Activated CD4-positive, alpha-beta T cell treated with anti-CD3 and anti-CD28 coated beads, Interleukin-2, amount 50 U/mL, for 48 hours (primary cell): ENCODE data around the gene BMAL1.
"Not testable (repeated sequence)": the region's sequence is repeated elsewhere in the genome, so short reads cannot be mapped to it uniquely, and the experiment has no call there.

Source experiments
- DNase-seq, 2 experiments: peaks; one replicate each; pipeline ENCODE4 v3.0.0-alpha.2; 2020

Gene BMAL1

GRCh38 chr11:13388741-13389140 lies 111.2 kb downstream of the BMAL1 start:
- no peak for DNase-seq

- DNase-seq = no peak
Observed at GRCh38 chr11:13391217-13391616, 113.6 kb downstream of the BMAL1 start.

- not testable (repeated sequence) for DNase-seq
Observed at GRCh38 chr11:13398335-13398734, 120.7 kb downstream of the BMAL1 start.

- no peak for DNase-seq
Observed at GRCh38 chr11:13405220-13405619, 127.6 kb downstream of the BMAL1 start.

GRCh38 chr11:13415201-13415600 lies 137.6 kb downstream of the BMAL1 start:
- no peak for DNase-seq

- DNase-seq = no peak
Observed at GRCh38 chr11:13421561-13421960, 144.0 kb downstream of the BMAL1 start.

GRCh38 chr11:13423372-13423771 lies 145.8 kb downstream of the BMAL1 start:
- no peak for DNase-seq

- DNase-seq = no peak
Observed at GRCh38 chr11:13427440-13427839, 149.8 kb downstream of the BMAL1 start.

GRCh38 chr11:13429288-13429687 lies 151.7 kb downstream of the BMAL1 start:
- no peak for DNase-seq

- DNase-seq = no peak
Observed at GRCh38 chr11:13429836-13430235, 152.2 kb downstream of the BMAL1 start.

GRCh38 chr11:13433437-13433836 lies 155.8 kb downstream of the BMAL1 start:
- DNase-seq = no peak

GRCh38 chr11:13434247-13435205 lies 156.9 kb downstream of the BMAL1 start:
- no peak for DNase-seq

GRCh38 chr11:13436836-13437235 lies 159.2 kb downstream of the BMAL1 start:
- DNase-seq = not testable (repeated sequence)
